HepG2 (cell line): Measurements from ENCODE around the gene SRP14. TPM values are rescaled to one million over a fixed set of nuclear protein-coding genes. Genes with fewer than 3 reads are reported as not detected.
A peak's percentile ranks its signal among the peaks of the same experiment; 100 is the strongest.

ENCODE experiments used
- ATAC-seq: fragments of 200-7000 bp; cut with Tn5 transposase; 3 replicates; pipeline ENCODE4 v1.9.1; 2020; ENCODE audit warnings: mild to moderate bottlenecking, moderate library complexity
- BruUV-seq: library from RNA; stranded (reverse); fragments of 400-500 nt; replicated peaks from 2 replicates; lab custom pipeline; 2021; lab: Mats Ljungman, UMichigan
- CTCF ChIA-PET: fragments of 300-600 bp; formaldehyde crosslinking; extraction: SDS; loops from one replicate; lab custom pipeline; 2021; ENCODE audit warnings: low total read pairs, inconsistent platforms, low intra/inter-chr PET ratio; lab: Yijun Ruan, JAX
- POLR2A ChIA-PET: fragments of 350-600 bp; sonication (Branson Sonifier 250); formaldehyde crosslinking; loops from one replicate; lab custom pipeline; 2020; ENCODE audit warnings: antibody characterized with exemption, inconsistent platforms; lab: Yijun Ruan, JAX
- DNase-seq: peaks from one replicate; pipeline ENCODE4 v3.0.0-alpha.2; 2015; ENCODE audit warnings: low spot score
- FAIRE-seq: peaks from 3 replicates; lab custom pipeline; 2011; peaks lifted over from hg19 to GRCh38; lab: Jason Lieb, UNC
- H2AFZ ChIP-seq: one replicate; pipeline ENCODE4 v1.6.1; 2011; ENCODE audit warnings: low read length, inconsistent platforms
- H3K27ac ChIP-seq: fragments of 300-600 bp; 3 replicates; pipeline ENCODE4 v1.8.0; 2011; ENCODE audit warnings: mixed run types, mild to moderate bottlenecking, mixed read lengths, low read length, inconsistent platforms; ENCODE audit not compliant: insufficient read depth; ENCODE audit errors: extremely low read length
- H3K27me3 ChIP-seq, 2 experiments: fragments of 200-600 bp in 1 of 2; 2 replicates in 1 of 2; 3 replicates in 1 of 2; pipeline versions ENCODE4 v1.6.0 to v1.8.0; 2011; ENCODE audit warnings: low read length in 2 of 2, mild to moderate bottlenecking in 2 of 2, moderate library complexity in 2 of 2, inconsistent platforms in 1 of 2; ENCODE audit not compliant: insufficient read depth in 2 of 2, control insufficient read depth in 1 of 2
- H3K36me3 ChIP-seq, 2 experiments: fragments of 200-600 bp in 1 of 2; replicated peaks in 1 of 2; 2 replicates in 1 of 2; 3 replicates in 1 of 2; pipeline versions ENCODE4 v1.5.1 to v1.8.0; 2011; ENCODE audit warnings: low read length in 2 of 2, inconsistent platforms in 1 of 2; ENCODE audit not compliant: insufficient read depth in 2 of 2, control insufficient read depth in 1 of 2
- H3K4me1 ChIP-seq: 2 replicates; pipeline ENCODE4 v1.5.1; 2012; ENCODE audit warnings: low read length, inconsistent platforms; ENCODE audit not compliant: insufficient read depth
- H3K4me2 ChIP-seq: 2 replicates; pipeline ENCODE4 v1.6.0; 2011; ENCODE audit warnings: low read depth, low read length, inconsistent platforms
- H3K4me3 ChIP-seq, 3 experiments: fragments of 200-600 bp in 1 of 3; sonication (generic), shearing (Covaris generic) in 1 of 3; replicated peaks in 1 of 3; 2 replicates each; pipeline ENCODE4 v1.5.1; 2011 to 2016; ENCODE audit warnings: low read length in 3 of 3, inconsistent platforms in 2 of 3, low read depth in 2 of 3, mild to moderate bottlenecking in 2 of 3, control low read depth in 1 of 3, mixed read lengths in 1 of 3; ENCODE audit not compliant: insufficient read depth in 1 of 3
- H3K79me2 ChIP-seq: one replicate; pipeline ENCODE4 v1.6.1; 2011; ENCODE audit warnings: low read length, inconsistent platforms; ENCODE audit not compliant: insufficient read depth
- H3K9ac ChIP-seq: 2 replicates; pipeline ENCODE4 v1.6.0; 2011; ENCODE audit warnings: mild to moderate bottlenecking, low read depth, low read length, inconsistent platforms; ENCODE audit not compliant: insufficient read depth
- H3K9me3 ChIP-seq: 2 replicates; pipeline ENCODE4 v1.5.1; 2012; ENCODE audit warnings: mild to moderate bottlenecking, low read length
- H4K20me1 ChIP-seq: 2 replicates; pipeline ENCODE4 v1.6.0; 2011; ENCODE audit warnings: inconsistent platforms, mild to moderate bottlenecking, low read length, moderate library complexity; ENCODE audit not compliant: insufficient read depth
- ATF5 ChIP-seq: sonication (generic); formaldehyde crosslinking; IDR thresholded peaks from 2 replicates; pipeline ENCODE4 v1.4.0; 2020; ENCODE audit warnings: mild to moderate bottlenecking, low read depth, missing genetic modification reagents
- CBX1 ChIP-seq: IDR thresholded peaks from one replicate; pipeline ENCODE4 v1.6.1; 2016; ENCODE audit warnings: antibody characterized with exemption, low read depth
- KDM2A ChIP-seq: sonication (generic); formaldehyde crosslinking; IDR thresholded peaks from 2 replicates; pipeline ENCODE4 v1.4.0; 2020; ENCODE audit warnings: low read depth, missing genetic modification reagents, borderline replicate concordance
- KLF6 ChIP-seq: IDR thresholded peaks from 2 replicates; pipeline ENCODE4 v1.8.0; 2016; ENCODE audit warnings: missing biosample characterization, missing genetic modification reagents
- MXI1 ChIP-seq: IDR thresholded peaks from 3 replicates; pipeline ENCODE4 v1.6.1; 2012; ENCODE audit warnings: low read depth, low read length, inconsistent platforms, borderline replicate concordance
- RFX1 ChIP-seq: fragments of 450-650 bp; IDR thresholded peaks from 2 replicates; pipeline ENCODE4 v1.6.1; 2017
- SMARCC2 ChIP-seq: fragments of 450-650 bp; IDR thresholded peaks from 2 replicates; pipeline ENCODE4 v1.6.1; 2017; ENCODE audit warnings: antibody characterized with exemption, mild to moderate bottlenecking
- SOX6 ChIP-seq, 2 experiments: fragments of 450-650 bp in 1 of 2; sonication (generic) in 1 of 2; formaldehyde crosslinking in 1 of 2; IDR thresholded peaks; 2 replicates each; pipeline versions ENCODE4 v1.4.0 to v1.6.1; 2017 to 2020; ENCODE audit warnings: antibody characterized with exemption in 1 of 2, mild to moderate bottlenecking in 1 of 2, missing genetic modification reagents in 1 of 2
- SRF ChIP-seq: IDR thresholded peaks from 2 replicates; pipeline ENCODE4 v1.6.1; 2011; ENCODE audit warnings: mild to moderate bottlenecking, low read depth, low read length, moderate library complexity
- TBX2 ChIP-seq: sonication (generic); formaldehyde crosslinking; IDR thresholded peaks from 2 replicates; pipeline ENCODE4 v1.5.0; 2020; ENCODE audit warnings: missing genetic modification reagents, mild to moderate bottlenecking, borderline replicate concordance
- ZBTB3 ChIP-seq: sonication (generic); formaldehyde crosslinking; IDR thresholded peaks from 2 replicates; pipeline ENCODE4 v1.4.0; 2020; ENCODE audit warnings: low read depth, mild to moderate bottlenecking, moderate library complexity, missing genetic modification reagents, borderline replicate concordance
- ZKSCAN8 ChIP-seq: IDR thresholded peaks from 2 replicates; pipeline ENCODE4 v1.6.1; 2016; ENCODE audit warnings: borderline replicate concordance, missing genetic modification reagents, missing compliant biosample characterization
- ZMAT3 ChIP-seq: sonication (generic); formaldehyde crosslinking; conservative IDR thresholded peaks from 2 replicates; pipeline ENCODE4 v1.7.0; 2021; ENCODE audit warnings: missing genetic modification reagents
- ZNF331 ChIP-seq: sonication (generic); formaldehyde crosslinking; IDR thresholded peaks from 2 replicates; pipeline ENCODE4 v1.4.0; 2020; ENCODE audit warnings: missing genetic modification reagents
- ZNF33B ChIP-seq: sonication (generic); formaldehyde crosslinking; IDR thresholded peaks from 2 replicates; pipeline ENCODE4 v1.5.1; 2020; ENCODE audit warnings: mild to moderate bottlenecking, missing genetic modification reagents
- ZNF546 ChIP-seq: sonication (generic); formaldehyde crosslinking; conservative IDR thresholded peaks from 2 replicates; pipeline ENCODE4 v1.8.1; 2023; ENCODE audit warnings: mild to moderate bottlenecking, missing genetic modification reagents
- ZNF605 ChIP-seq: sonication (generic); formaldehyde crosslinking; IDR thresholded peaks from 2 replicates; pipeline ENCODE4 v1.8.0; 2022; ENCODE audit warnings: mild to moderate bottlenecking, missing genetic modification reagents
- WGBS: methylation state at CpG from one replicate; pipeline ENCODE4 v1.1.6; 2017; ENCODE audit warnings: low lambda C conversion rate; 5-methylcytosine and 5-hydroxymethylcytosine counted together
- in situ Hi-C: cut with HindIII; loops from 2 replicates; pipeline ENCODE4 v1.10.0; 2017; ENCODE audit warnings: low pct_unique_long_range_greater_than_20kb; ENCODE audit not compliant: extremely low pct_ligation_motif_present
- intact Hi-C: fragments of 100-400 bp; cut with micrococcal nuclease; formaldehyde crosslinking; loops from one replicate; pipeline ENCODE4 v1.10.0; 2022; ENCODE audit not compliant: unreplicated experiment
- polyA plus RNA-seq, 8 experiments: library from polyadenylated mRNA; depleted of rRNA in 3 of 8; stranded (reverse) in 7 of 8; unstranded in 1 of 8; fragments of >200 nt; fragmentation: Illumina TruSeq in 4 of 8; extraction: Trizol in 4 of 8; gene quantifications; 2 replicates each; pipeline versions ENCODE4 v1.2.1 to v1.2.3, GENCODE V29; 2011 to 2016; ENCODE audit warnings: low read depth in 4 of 8, missing spikeins in 1 of 8, mixed read lengths in 1 of 8; ENCODE audit not compliant: insufficient read depth in 1 of 8
- total RNA-seq, 5 experiments: library from RNA; depleted of rRNA; stranded (reverse); fragments of >200 nt; fragmentation: Illumina TruSeq; extraction: Trizol; gene quantifications; 2 replicates each; pipeline ENCODE4 v1.2.3, GENCODE V29; 2016; ENCODE audit warnings: low read depth in 1 of 5
- TF ChIP-seq, protein P1 (sequence below): sonication (generic); formaldehyde crosslinking; IDR thresholded peaks from 2 replicates; pipeline ENCODE4 v1.8.1; 2023; ENCODE audit warnings: mild to moderate bottlenecking, missing genetic modification reagents, borderline replicate concordance

SRP14 gene
- total and polyA plus RNA-seq, 2 of the 13 experiments (the other 11 are each of a cell fraction or from before 2014, with no cell fraction given): 208 to 356 TPM

DNA sequence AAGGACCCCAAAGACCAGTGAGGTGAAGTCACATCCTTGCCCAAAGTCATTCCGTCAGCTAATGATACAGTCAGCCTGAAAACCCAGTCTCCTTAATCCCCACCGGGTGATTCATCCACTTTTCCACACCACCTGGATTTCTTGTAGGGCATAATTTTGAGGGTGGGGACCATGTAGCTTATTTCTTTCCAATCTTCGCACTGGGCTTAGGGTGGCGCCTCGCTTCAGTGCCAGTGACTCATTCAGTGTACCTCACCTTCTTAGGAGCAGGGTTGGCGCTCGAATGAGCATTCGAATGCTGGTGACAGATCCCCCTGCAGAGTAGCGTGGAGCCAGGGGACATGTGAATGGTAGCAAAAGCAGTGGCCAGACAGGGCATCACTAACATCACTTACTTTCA, 45.7 kb upstream of the SRP14 start:
- Histone ChIP-seq H3K9me3 (no peaks in the 10 kb centered on the region), H2AFZ (no peak overlapping the region), H3K4me1 (peaks cover 75% of the 10 kb centered on the region), H3K36me3 (no peaks in the 10 kb centered on the region), H3K9ac (no peak overlapping the region), H4K20me1 (no peaks in the 10 kb centered on the region), H3K79me2 (peaks cover 8% of the 10 kb centered on the region), H3K27me3 (no peaks in the 10 kb centered on the region; a peak in 1 of 5 replicates), H3K27ac (no peak overlapping the region), H3K4me3 (no peak overlapping the region), H3K4me2 (no peak overlapping the region)
- FAIRE-seq (no peak), DNase-seq (no peak), ATAC-seq (no peak)
- TF ChIP-seq SOX6 (IDR thresholded peaks at IDR 0.05) (no peak), SOX6 (CRISPR knock-in tag; IDR thresholded peaks at IDR 0.05) (no peak), MXI1 (no peak), ZNF605 (CRISPR knock-in tag) (no peak), RFX1 (no peak), ZNF33B (CRISPR knock-in tag) (no peak), SRF (no peak)
- ChIA-PET POLR2A (interaction anchor here (4.2 to 9.5 kb wide), 2 partner anchors 13 to 24 kb away, joined by 150 to 225 read pairs; partner anchors contain the start of gene BMF), CTCF (no interaction called here)
- 98% methylated on average over 9 of the region's 9 CpGs for WGBS
- in situ Hi-C loops (no loop called here), intact Hi-C loops (no loop called here)
- no TSS peak for BruUV-seq

- peak overlapping the region; percentile 95 for H3K27ac ChIP-seq
- H3K36me3 ChIP-seq: no peaks in the 10 kb centered on the region
- no peak for DNase-seq
- FAIRE-seq: peak; percentile 62
- CTCF ChIA-PET: interaction anchor here (1.2 kb wide), 1 partner anchor 25 kb away, joined by 3 read pairs; no protein-coding TSS in a partner anchor
- no peaks in the 10 kb centered on the region for H4K20me1 ChIP-seq
- intact Hi-C loops (no loop called here), in situ Hi-C loops (no loop called here)
- no peak overlapping the region for H2AFZ ChIP-seq
- H3K4me3 ChIP-seq: peak overlapping the region; percentile 15 to 70 (median 40); a peak in 5 of 6 replicates
- TSS peak; percentile 98 for BruUV-seq
- H3K4me1 ChIP-seq: peaks cover 71% of the 10 kb centered on the region
- 11% methylated on average over 12 of the region's 12 CpGs for WGBS
- POLR2A ChIA-PET: interaction anchor here (0.8 to 9.5 kb wide), 19 partner anchors 9 to 149 kb away, joined by 3 to 225 read pairs (median 6); partner anchors contain the start of genes BMF, BUB1B, EIF2AK4 and SRP14
- peak; percentile 62 for ATAC-seq
- peak overlapping the region; percentile 86 for H3K9ac ChIP-seq
- no peaks in the 10 kb centered on the region; a peak in 1 of 5 replicates for H3K27me3 ChIP-seq
- peak overlapping the region; percentile 93 for H3K4me2 ChIP-seq
- peaks cover 8% of the 10 kb centered on the region for H3K79me2 ChIP-seq
- H3K9me3 ChIP-seq: no peaks in the 10 kb centered on the region
- TF ChIP-seq ZBTB3 (CRISPR knock-in tag): no peak
- TF ChIP-seq KDM2A (CRISPR knock-in tag): 0 out of 2 replicates have a peak, but pooled peaks have one; percentile 21
- no peak; the same call in 1 of the 2 replicates for TF ChIP-seq KLF6 (CRISPR knock-in tag)
- TF ChIP-seq ZNF546 (CRISPR knock-in tag): 0 out of 2 replicates have a peak, but pooled peaks have one; percentile 27
- TF ChIP-seq ZNF331 (CRISPR knock-in tag): no peak
- TF ChIP-seq SMARCC2: no peak
- TF ChIP-seq, protein P1, sequence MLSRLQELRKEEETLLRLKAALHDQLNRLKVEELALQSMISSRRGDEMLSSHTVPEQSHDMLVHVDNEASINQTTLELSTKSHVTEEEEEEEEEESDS (CRISPR knock-in tag): no peak
- no peak for TF ChIP-seq ATF5 (CRISPR knock-in tag)
- TF ChIP-seq TBX2: peak; percentile 34; the same call in 1 of the 2 replicates
- TF ChIP-seq ZKSCAN8 (CRISPR knock-in tag): no peak
- TF ChIP-seq CBX1: no peak
- 0 out of 2 replicates have a peak, but pooled peaks have one; percentile 25 for TF ChIP-seq ZMAT3
Observed at GRCh38 chr15:40082195-40082883, 43.4 kb upstream of the SRP14 start.
